ENCODE results near the gene L1TD1. TPM values are rescaled to one million over a fixed set of nuclear protein-coding genes. Genes with fewer than 3 reads are reported as not detected.
"Not testable (repeated sequence)": the region's sequence is repeated elsewhere in the genome, so short reads cannot be mapped to it uniquely, and the experiment has no call there.

Gene L1TD1
- polyA plus RNA-seq, 1 donor = 5.2 TPM

GRCh38 chr1:62198069-62198780 is 3.6 kb downstream of the L1TD1 start:
- DNase-seq = no peak

- no peak for DNase-seq
Measured at GRCh38 chr1:62198781-62199125, 4.1 kb downstream of the L1TD1 start.

- no peak for DNase-seq
Measured at GRCh38 chr1:62207187-62207586, 12.5 kb downstream of the L1TD1 start.

GRCh38 chr1:62208087-62208486 is 13.4 kb downstream of the L1TD1 start:
- DNase-seq = no peak

- no peak for DNase-seq
Measured at GRCh38 chr1:62208970-62209369, 14.3 kb downstream of the L1TD1 start.

GRCh38 chr1:62209931-62210595 is 15.4 kb downstream of the L1TD1 start:
- no peak for DNase-seq

- DNase-seq = no peak
Measured at GRCh38 chr1:62210960-62211359, 16.3 kb downstream of the L1TD1 start.

GRCh38 chr1:62212411-62212810 is 17.8 kb downstream of the L1TD1 start:
- no peak for DNase-seq

GRCh38 chr1:62213075-62213914 is 18.6 kb downstream of the L1TD1 start:
- DNase-seq = no peak

GRCh38 chr1:62218604-62219003 is 24.0 kb downstream of the L1TD1 start:
- no peak for DNase-seq

- DNase-seq = not testable (repeated sequence)
Measured at GRCh38 chr1:62220456-62220855, 25.8 kb downstream of the L1TD1 start.

- no peak for DNase-seq
Measured at GRCh38 chr1:62221171-62221570, 26.5 kb downstream of the L1TD1 start.

- DNase-seq = no peak
Measured at GRCh38 chr1:62222321-62222720, 27.7 kb downstream of the L1TD1 start.

GRCh38 chr1:62224182-62224581 is 29.5 kb downstream of the L1TD1 start:
- DNase-seq = no peak

GRCh38 chr1:62227496-62227895 is 32.8 kb downstream of the L1TD1 start:
- no peak for DNase-seq

- DNase-seq = no peak
Measured at GRCh38 chr1:62228136-62228882, 33.7 kb downstream of the L1TD1 start.

GRCh38 chr1:62228883-62229187 is 34.2 kb downstream of the L1TD1 start:
- DNase-seq = no peak

- no peak for DNase-seq
Measured at GRCh38 chr1:62229468-62229867, 34.8 kb downstream of the L1TD1 start.

- no peak for DNase-seq
Measured at GRCh38 chr1:62229932-62230331, 35.3 kb downstream of the L1TD1 start.

- DNase-seq = no peak
Measured at GRCh38 chr1:62230718-62231117, 36.1 kb downstream of the L1TD1 start.

GRCh38 chr1:62232871-62233278 is 38.2 kb downstream of the L1TD1 start:
- no peak for DNase-seq

GRCh38 chr1:62233926-62234450 is 39.3 kb downstream of the L1TD1 start:
- no peak for DNase-seq
